MM.1S (cell line): ENCODE measurements around the gene C15orf62.

ENCODE experiments used
- DNase-seq: peaks from one replicate; pipeline ENCODE4 v3.0.0-alpha.2; 2015
- H2AFZ ChIP-seq: fragments of 300-600 bp; sonication (generic); 2 replicates; pipeline ENCODE4 v1.6.0; 2016; ENCODE audit warnings: antibody characterized with exemption, low read length
- H3F3A ChIP-seq: fragments of 300-600 bp; sonication (generic); 2 replicates; pipeline ENCODE4 v1.6.1; 2016; ENCODE audit warnings: mild to moderate bottlenecking, antibody characterized with exemption, low read length, moderate library complexity, mixed read lengths; ENCODE audit not compliant: insufficient read depth
- H3K27ac ChIP-seq: fragments of 300-600 bp; sonication (generic); 2 replicates; pipeline ENCODE4 v1.5.1; 2016; ENCODE audit warnings: mild to moderate bottlenecking, low read length
- H3K27me3 ChIP-seq: fragments of 300-600 bp; sonication (generic); replicated peaks from 2 replicates; pipeline ENCODE4 v1.6.0; 2016; ENCODE audit warnings: low read length; ENCODE audit not compliant: insufficient read depth
- H3K36me3 ChIP-seq: fragments of 300-600 bp; sonication (generic); replicated peaks from 2 replicates; pipeline ENCODE4 v1.6.1; 2016; ENCODE audit warnings: mild to moderate bottlenecking, low read length, mixed read lengths; ENCODE audit not compliant: insufficient read depth
- H3K4me1 ChIP-seq: fragments of 300-600 bp; sonication (generic); 2 replicates; pipeline ENCODE4 v1.6.1; 2016; ENCODE audit warnings: low read length, mixed read lengths
- H3K4me2 ChIP-seq: fragments of 300-600 bp; sonication (generic); 2 replicates; pipeline ENCODE4 v1.6.0; 2016; ENCODE audit warnings: low read depth, low read length
- H3K4me3 ChIP-seq: fragments of 300-600 bp; sonication (generic); 2 replicates; pipeline ENCODE4 v1.5.1; 2016; ENCODE audit warnings: low read length, mixed read lengths
- H3K79me2 ChIP-seq: fragments of 300-600 bp; sonication (generic); 2 replicates; pipeline ENCODE4 v1.6.1; 2016; ENCODE audit warnings: mixed run types, low read length, mixed read lengths
- H3K9ac ChIP-seq: fragments of 300-600 bp; sonication (generic); 2 replicates; pipeline ENCODE4 v1.6.1; 2016; ENCODE audit warnings: low read length, mixed read lengths
- H3K9me2 ChIP-seq: fragments of 300-600 bp; sonication (generic); replicated peaks from 2 replicates; pipeline ENCODE4 v1.6.1; 2016; ENCODE audit warnings: mild to moderate bottlenecking, low read length, mixed read lengths; ENCODE audit not compliant: insufficient read depth
- H3K9me3 ChIP-seq: fragments of 300-600 bp; sonication (generic); replicated peaks from 2 replicates; pipeline ENCODE4 v1.6.1; 2016; ENCODE audit warnings: mild to moderate bottlenecking, low read length, mixed read lengths; ENCODE audit not compliant: insufficient read depth
- H4K20me1 ChIP-seq: fragments of 300-600 bp; sonication (generic); 2 replicates; pipeline ENCODE4 v1.6.1; 2016; ENCODE audit warnings: mild to moderate bottlenecking, low read length, moderate library complexity, mixed read lengths; ENCODE audit not compliant: insufficient read depth
- CTCF ChIP-seq: fragments of 300-600 bp; sonication (generic); IDR thresholded peaks from 2 replicates; pipeline ENCODE4 v1.5.1; 2016; ENCODE audit warnings: antibody characterized with exemption, low read length, mixed read lengths
- EZH2 ChIP-seq: fragments of 300-600 bp; sonication (generic); optimal IDR thresholded peaks from 2 replicates; pipeline ENCODE3; 2017; ENCODE audit warnings: low read depth, mild to moderate bottlenecking, antibody characterized with exemption, low read length, mixed read lengths
- EZH2phosphoT487 ChIP-seq: fragments of 300-600 bp; sonication (generic); IDR thresholded peaks from 2 replicates; pipeline ENCODE4 v1.6.1; 2018; ENCODE audit warnings: antibody characterized with exemption, low read length

Gene C15orf62

GRCh38 chr15:40759961-40760360, 9.8 kb upstream of the C15orf62 start:
- peak overlapping the region; percentile 6; the same call in 1 of the 2 replicates for H3K27ac ChIP-seq
- no peak for DNase-seq
- no peak for TF ChIP-seq EZH2
- TF ChIP-seq CTCF: no peak
- no peak for TF ChIP-seq EZH2phosphoT487
- no peaks in the 10 kb centered on the region for H3K9me3 ChIP-seq
- H2AFZ ChIP-seq: no peak overlapping the region; the same call in 1 of the 2 replicates
- peaks cover 11% of the 10 kb centered on the region for H3K4me1 ChIP-seq
- H3K79me2 ChIP-seq: peaks cover under 1% of the 10 kb centered on the region
- H4K20me1 ChIP-seq: no peaks in the 10 kb centered on the region
- no peak overlapping the region; the same call in 1 of the 2 replicates for H3K9ac ChIP-seq
- H3F3A ChIP-seq: peaks cover 11% of the 10 kb centered on the region
- no peak overlapping the region for H3K4me3 ChIP-seq
- no peaks in the 10 kb centered on the region for H3K27me3 ChIP-seq
- no peaks in the 10 kb centered on the region for H3K36me3 ChIP-seq
- peak overlapping the region; percentile 42; the same call in 1 of the 2 replicates for H3K4me2 ChIP-seq
- no peaks in the 10 kb centered on the region for H3K9me2 ChIP-seq

GRCh38 chr15:40762919-40763800, 6.6 kb upstream of the C15orf62 start:
- no peaks in the 10 kb centered on the region for H3K9me2 ChIP-seq
- no peaks in the 10 kb centered on the region for H3K79me2 ChIP-seq
- peak overlapping the region; percentile 70 for H3K4me3 ChIP-seq
- H3K4me1 ChIP-seq: peaks cover 22% of the 10 kb centered on the region
- H3K27ac ChIP-seq: no peak overlapping the region
- peak overlapping the region; percentile 78 for H3K4me2 ChIP-seq
- peak overlapping the region; percentile 41; the same call in 1 of the 2 replicates for H3K9ac ChIP-seq
- TF ChIP-seq EZH2 (no peak), EZH2phosphoT487 (no peak), CTCF (no peak)
- DNase-seq: no peak
- peaks cover 19% of the 10 kb centered on the region for H3F3A ChIP-seq
- no peaks in the 10 kb centered on the region for H4K20me1 ChIP-seq
- no peaks in the 10 kb centered on the region for H3K9me3 ChIP-seq
- no peaks in the 10 kb centered on the region for H3K36me3 ChIP-seq
- no peaks in the 10 kb centered on the region for H3K27me3 ChIP-seq
- H2AFZ ChIP-seq: peak overlapping the region; percentile 88

- H3K4me1 ChIP-seq: peaks cover 22% of the 10 kb centered on the region
- H2AFZ ChIP-seq: peak within 1 kb of the TSS; percentile 88
- H3K4me3 ChIP-seq: peak within 1 kb of the TSS; percentile 70
Observed at GRCh38 chr15:40763801-40764628, 5.8 kb upstream of the C15orf62 start, which contains the start of gene GCHFR. GCHFR (plus strand) TSS chr15:40764068; CDS start chr15:40764181, 113 bp downstream.

More at GRCh38 chr15:40763801-40764628, 5.8 kb upstream of the C15orf62 start, which contains the start of gene GCHFR:
- Histone ChIP-seq H3K4me2 (peak within 1 kb of the TSS; percentile 78), H3K36me3 (no peaks in the 10 kb centered on the region), H3K27me3 (no peaks in the 10 kb centered on the region), H3K79me2 (no peaks in the 10 kb centered on the region), H3K9me3 (no peaks in the 10 kb centered on the region), H3K9ac (peak within 1 kb of the TSS; percentile 41; the same call in 1 of the 2 replicates), H3K27ac (no peak within 1 kb of the TSS), H3F3A (peaks cover 19% of the 10 kb centered on the region), H3K9me2 (no peaks in the 10 kb centered on the region), H4K20me1 (no peaks in the 10 kb centered on the region)
- TF ChIP-seq EZH2: no peak
- peak; percentile 27 for TF ChIP-seq CTCF
- no peak for TF ChIP-seq EZH2phosphoT487
- peak; percentile 71 for DNase-seq
